LoVo (cell line): Measurements from ENCODE around the gene LRP1.

ENCODE experiments used
- DNase-seq: peaks from one replicate; pipeline ENCODE4 v3.0.0-alpha.2; 2016; ENCODE audit warnings: low spot score

The LRP1 gene

GRCh38 chr12:57094208-57095160 is 33.8 kb upstream of the LRP1 start:
- no peak for DNase-seq

GRCh38 chr12:57095440-57095839 is 32.8 kb upstream of the LRP1 start:
- no peak for DNase-seq

DNA sequence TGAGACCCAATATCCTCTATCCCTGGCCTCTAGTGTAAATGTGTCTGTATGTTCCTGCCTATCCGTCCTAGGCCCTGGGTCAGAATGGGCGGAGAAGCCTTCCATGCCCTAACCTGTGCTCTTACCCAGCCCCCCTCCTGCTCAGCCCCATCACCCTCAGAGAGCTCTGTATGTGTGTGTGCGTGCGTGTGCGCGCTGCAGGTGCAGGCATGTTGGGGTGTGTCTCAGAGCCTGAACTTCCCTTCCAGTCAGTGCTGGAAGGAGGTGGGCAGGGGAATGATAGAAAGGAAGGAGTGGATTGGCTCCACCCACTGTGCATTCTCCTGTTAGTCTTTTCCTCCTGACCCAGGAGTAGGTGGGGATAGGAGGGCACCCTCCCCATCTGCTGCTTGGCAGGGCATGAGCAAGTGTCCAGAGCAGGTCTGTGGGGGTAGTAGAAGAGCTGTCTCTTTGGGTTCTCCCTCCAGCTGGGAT is 32.1 kb upstream of the LRP1 start:
- no peak for DNase-seq

DNA sequence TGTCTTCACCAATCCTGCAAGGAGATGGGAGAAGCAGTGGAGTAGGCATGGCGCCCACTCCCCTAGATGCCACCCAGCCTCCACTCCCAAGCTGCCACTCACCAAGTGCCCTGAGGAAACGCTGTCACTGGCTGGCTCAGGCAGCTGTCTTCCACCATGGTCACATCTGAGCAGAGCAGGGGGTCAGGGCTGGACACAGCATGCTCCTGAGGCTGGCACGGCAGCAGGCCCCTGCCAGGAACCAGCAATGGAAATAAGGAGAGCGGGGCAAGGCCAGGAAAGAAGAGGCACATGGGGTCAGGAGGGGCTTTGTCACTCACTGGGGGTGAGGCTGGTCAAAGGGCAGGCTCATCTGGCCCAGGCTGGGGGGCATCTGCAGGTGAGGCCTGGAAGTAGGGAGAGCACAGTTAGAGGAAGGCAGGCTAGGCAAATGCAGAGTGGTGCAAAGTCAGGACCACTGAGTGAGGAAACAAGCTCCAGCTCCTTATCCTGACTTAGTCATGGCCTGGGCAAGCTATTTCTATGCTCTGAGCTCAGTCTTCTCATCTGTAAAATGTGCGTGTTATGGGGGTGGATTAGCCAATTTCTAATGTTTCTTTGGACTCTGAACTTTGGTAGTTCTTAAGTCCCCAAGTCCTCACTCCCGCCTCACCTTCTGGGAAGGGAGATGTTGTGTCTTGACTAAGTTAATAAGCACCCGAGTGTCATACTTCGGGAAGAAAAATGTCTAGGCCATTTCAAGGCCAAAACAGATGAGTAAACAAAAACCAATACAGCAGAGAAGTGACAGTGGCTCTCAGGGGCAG is 31.3 kb upstream of the LRP1 start:
- DNase-seq: no peak

- no peak for DNase-seq
Measured at GRCh38 chr12:57097554-57097835, 30.8 kb upstream of the LRP1 start.

- no peak for DNase-seq
Measured at GRCh38 chr12:57098546-57098945, 29.7 kb upstream of the LRP1 start.

GRCh38 chr12:57099047-57099714 is 29.1 kb upstream of the LRP1 start:
- DNase-seq: no peak

GRCh38 chr12:57099766-57100165 is 28.5 kb upstream of the LRP1 start:
- no peak for DNase-seq

GRCh38 chr12:57101892-57102695 is 26.2 kb upstream of the LRP1 start:
- peak; percentile 40 for DNase-seq

DNA sequence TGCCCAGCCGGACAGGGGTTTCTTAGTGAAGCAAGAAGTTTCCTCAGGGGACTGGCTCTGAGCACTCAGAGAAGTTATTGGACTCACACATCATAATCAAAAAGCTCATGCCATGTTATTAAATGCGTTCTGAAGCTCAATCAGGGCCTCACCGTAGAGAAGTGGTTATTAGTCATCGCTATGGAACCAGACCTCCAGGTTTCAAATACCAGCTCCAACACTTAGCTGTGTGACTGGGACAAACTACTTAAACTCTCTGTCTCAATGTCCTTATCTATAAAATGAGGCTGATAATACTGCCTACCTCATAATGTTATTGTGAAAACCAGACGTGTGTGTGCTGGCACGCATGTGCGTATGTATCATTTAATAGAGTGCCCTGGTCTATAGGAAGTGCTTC is 24.4 kb upstream of the LRP1 start:
- no peak for DNase-seq

DNA sequence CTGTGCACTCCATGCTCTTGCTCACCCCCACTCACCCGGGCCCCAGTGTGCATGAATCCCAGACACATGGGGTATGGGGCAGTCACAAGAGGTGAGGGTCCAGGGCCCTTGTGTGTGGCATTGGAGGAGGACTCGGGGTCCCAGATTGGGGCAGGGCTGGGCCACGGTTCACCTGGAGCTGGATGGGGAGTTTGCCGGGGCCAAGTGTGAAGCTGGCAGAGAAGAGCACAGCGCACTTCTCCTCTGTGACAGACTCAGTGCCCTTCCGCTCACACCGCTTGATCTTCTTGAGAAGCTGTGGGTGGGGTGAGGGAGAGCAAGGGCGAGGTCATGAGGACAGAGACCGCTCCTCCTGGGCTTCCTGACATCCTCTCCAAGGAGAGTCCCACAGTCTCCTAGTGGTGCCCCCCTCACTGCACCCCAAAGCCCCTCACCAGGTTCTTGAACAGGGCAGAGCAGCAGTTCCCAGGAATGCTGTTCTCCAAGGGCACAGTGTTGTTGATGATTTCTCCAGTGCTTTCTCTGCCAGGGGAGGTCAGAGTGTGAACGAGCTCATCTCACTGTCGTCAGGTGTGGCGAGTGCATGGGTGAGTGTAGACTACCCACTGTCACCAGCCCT is 23.9 kb upstream of the LRP1 start:
- no peak for DNase-seq

GRCh38 chr12:57105011-57105753 is 23.1 kb upstream of the LRP1 start:
- no peak for DNase-seq

- no peak for DNase-seq
Measured at GRCh38 chr12:57106021-57106708, 22.1 kb upstream of the LRP1 start.

DNA sequence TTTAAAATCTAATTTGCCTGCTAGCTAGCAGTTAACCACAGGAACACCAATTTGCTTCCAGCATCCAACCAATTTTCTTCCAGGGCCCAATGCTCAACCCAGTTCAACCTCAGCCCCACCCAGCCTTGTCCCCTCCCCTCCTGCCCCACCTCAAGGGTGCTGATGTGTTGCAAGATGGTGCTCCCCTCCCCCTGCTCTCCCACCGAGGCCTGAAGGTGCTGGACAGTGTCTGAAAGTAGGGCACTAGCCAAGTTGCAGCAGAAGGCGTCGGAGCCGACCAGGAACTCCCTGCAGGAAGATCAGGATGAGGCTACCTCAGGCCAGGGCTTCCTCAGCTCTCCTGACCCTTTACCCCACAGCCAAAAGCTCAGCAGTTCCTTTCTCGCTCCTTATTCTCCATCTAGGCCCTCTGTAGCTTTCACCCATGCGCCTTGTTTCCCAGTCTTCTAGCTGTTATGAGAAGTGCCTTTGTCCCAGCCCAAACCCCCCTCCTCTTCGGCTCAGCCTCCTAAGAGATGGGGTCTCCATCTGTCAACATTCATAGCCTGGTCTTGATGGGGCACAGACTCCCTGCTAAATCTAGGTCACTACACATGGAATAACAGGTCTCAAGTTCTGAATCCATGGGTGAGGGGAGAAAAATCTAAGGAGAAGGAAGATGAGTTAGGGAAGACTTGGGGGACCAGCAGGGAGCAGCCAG is 20.7 kb upstream of the LRP1 start:
- no peak for DNase-seq

- no peak for DNase-seq
Measured at GRCh38 chr12:57109207-57110103, 18.8 kb upstream of the LRP1 start.

DNA sequence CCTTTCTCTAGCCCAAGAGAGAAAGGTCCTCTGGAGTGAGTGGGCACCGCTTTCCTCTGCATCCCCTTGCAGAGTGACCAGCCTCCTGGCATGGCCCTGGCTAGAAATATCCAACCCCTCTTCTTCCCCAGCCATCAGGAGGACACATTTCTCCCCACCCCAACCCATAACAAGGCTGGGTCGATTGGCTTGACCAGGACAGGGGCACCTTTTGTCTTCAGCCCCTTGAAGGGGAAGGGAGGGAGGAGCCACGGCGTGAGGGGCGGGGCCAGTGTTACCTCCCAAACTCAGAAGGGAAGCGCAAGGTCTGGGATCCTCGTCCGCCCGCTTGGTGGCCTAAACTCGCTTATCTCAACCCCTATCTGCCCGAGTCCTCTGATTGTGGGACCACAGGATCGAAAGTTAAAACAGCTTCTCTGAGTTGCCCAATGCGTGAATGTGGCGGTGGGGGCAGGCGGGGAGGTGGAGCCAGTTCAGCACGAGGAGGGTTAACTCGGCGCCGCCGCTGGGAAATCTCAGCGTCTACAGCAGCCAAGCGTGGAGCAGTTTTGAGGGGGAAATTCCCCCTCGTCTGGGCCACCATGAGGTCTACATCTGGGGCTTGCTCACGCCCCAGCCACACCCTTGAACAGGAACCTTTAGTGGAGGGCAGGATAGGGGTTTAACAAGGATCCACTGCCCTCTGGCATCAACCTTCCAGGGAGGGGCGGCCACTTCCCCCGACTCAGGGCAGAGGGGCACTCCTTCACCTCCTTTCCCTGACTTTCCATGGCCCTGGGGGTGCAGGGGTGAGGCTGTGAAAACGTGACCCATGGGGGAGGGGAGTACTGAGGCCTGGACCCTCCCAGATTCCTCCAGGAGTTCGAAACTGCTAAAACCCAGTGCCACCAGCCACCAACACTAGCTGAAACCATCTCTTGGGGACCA is 17.9 kb upstream of the LRP1 start:
- DNase-seq: peak; percentile 65
